Osteoblast (primary cell): ENCODE data around the gene APBA2. TPM values are rescaled to one million over a fixed set of nuclear protein-coding genes. Genes with fewer than 3 reads are reported as not detected.

Experiments used
- DNase-seq: peaks from one replicate; pipeline ENCODE4 v3.0.0; 2011; ENCODE audit warnings: low spot score, mixed read lengths; ENCODE audit not compliant: insufficient read length; ENCODE audit errors: missing footprints
- H2AFZ ChIP-seq: 2 replicates; pipeline ENCODE4 v1.6.0; 2011; ENCODE audit warnings: mild to moderate bottlenecking, low read length
- H3K27ac ChIP-seq: 2 replicates; pipeline ENCODE4 v1.5.1; 2011; ENCODE audit warnings: mild to moderate bottlenecking, low read depth, low read length, moderate library complexity
- H3K27me3 ChIP-seq: 2 replicates; pipeline ENCODE4 v1.6.0; 2012; ENCODE audit warnings: mild to moderate bottlenecking, control low read depth, inconsistent platforms, low read length, moderate library complexity; ENCODE audit not compliant: insufficient read depth
- H3K36me3 ChIP-seq: 2 replicates; pipeline ENCODE4 v1.5.1; 2011; ENCODE audit warnings: mild to moderate bottlenecking, low read length, control low read depth, moderate library complexity; ENCODE audit not compliant: insufficient read depth
- H3K4me1 ChIP-seq: 2 replicates; pipeline ENCODE4 v1.5.1; 2011; ENCODE audit warnings: mild to moderate bottlenecking, low read length, control low read depth, moderate library complexity; ENCODE audit not compliant: insufficient read depth
- H3K4me2 ChIP-seq: 2 replicates; pipeline ENCODE4 v1.6.0; 2011; ENCODE audit warnings: mild to moderate bottlenecking, low read length; ENCODE audit not compliant: insufficient read depth
- H3K4me3 ChIP-seq: fragments of 200-600 bp; sonication (generic); 3 replicates; pipeline ENCODE4 v1.5.1; 2012; ENCODE audit warnings: mild to moderate bottlenecking, low read length, inconsistent platforms; ENCODE audit not compliant: insufficient read depth
- H3K79me2 ChIP-seq: 2 replicates; pipeline ENCODE4 v1.6.0; 2012; ENCODE audit warnings: mild to moderate bottlenecking, low read length, control low read depth, inconsistent platforms; ENCODE audit not compliant: insufficient read depth
- H3K9me3 ChIP-seq: 2 replicates; pipeline ENCODE4 v1.5.1; 2011; ENCODE audit warnings: low read depth, low read length, control low read depth
- H4K20me1 ChIP-seq: 2 replicates; pipeline ENCODE4 v1.6.0; 2012; ENCODE audit warnings: mild to moderate bottlenecking, low read length, control low read depth; ENCODE audit not compliant: insufficient read depth
- CTCF ChIP-seq: IDR thresholded peaks from 2 replicates; pipeline ENCODE4 v1.5.1; 2011; ENCODE audit warnings: mild to moderate bottlenecking, low read depth, low read length, moderate library complexity; ENCODE audit errors: extremely low read depth
- total RNA-seq: library from RNA; depleted of rRNA; stranded (reverse); fragments of >200 nt; gene quantifications from 2 replicates; pipeline ENCODE4 v1.2.3, GENCODE V29; 2012

Gene APBA2
- total RNA-seq, 1 donor: 6.2 TPM

- Histone ChIP-seq H3K27me3 (no peaks in the 10 kb centered on the region), H3K79me2 (no peaks in the 10 kb centered on the region), H3K9me3 (no peaks in the 10 kb centered on the region), H2AFZ (no peak overlapping the region), H3K4me1 (no peaks in the 10 kb centered on the region), H3K36me3 (no peaks in the 10 kb centered on the region), H3K4me2 (no peak overlapping the region), H3K4me3 (no peak overlapping the region), H3K27ac (no peak overlapping the region), H4K20me1 (no peaks in the 10 kb centered on the region)
- TF ChIP-seq CTCF: no peak
- no peak for DNase-seq
These were observed 202.9 kb downstream of the APBA2 start for GRCh38 chr15:29088666-29089065.

GRCh38 chr15:29089731-29090616 lies 204.2 kb downstream of the APBA2 start:
- Histone ChIP-seq H3K4me1 (no peaks in the 10 kb centered on the region), H4K20me1 (no peaks in the 10 kb centered on the region), H3K4me2 (no peak overlapping the region), H3K79me2 (no peaks in the 10 kb centered on the region), H2AFZ (no peak overlapping the region), H3K36me3 (no peaks in the 10 kb centered on the region), H3K4me3 (no peak overlapping the region), H3K9me3 (no peaks in the 10 kb centered on the region), H3K27ac (no peak overlapping the region), H3K27me3 (no peaks in the 10 kb centered on the region)
- peak; percentile 9 for TF ChIP-seq CTCF
- DNase-seq: no peak

GRCh38 chr15:29090617-29091466 lies 205.1 kb downstream of the APBA2 start:
- no peak for DNase-seq
- Histone ChIP-seq H3K4me2 (no peak overlapping the region), H3K27me3 (no peaks in the 10 kb centered on the region), H3K4me3 (no peak overlapping the region), H4K20me1 (no peaks in the 10 kb centered on the region), H3K27ac (no peak overlapping the region), H3K36me3 (no peaks in the 10 kb centered on the region), H3K9me3 (no peaks in the 10 kb centered on the region), H3K4me1 (no peaks in the 10 kb centered on the region), H2AFZ (no peak overlapping the region), H3K79me2 (no peaks in the 10 kb centered on the region)
- peak; percentile 75 for TF ChIP-seq CTCF

GRCh38 chr15:29091666-29092065 lies 205.9 kb downstream of the APBA2 start:
- H3K9me3 ChIP-seq: no peaks in the 10 kb centered on the region
- H3K79me2 ChIP-seq: no peaks in the 10 kb centered on the region
- no peak for DNase-seq
- no peaks in the 10 kb centered on the region for H3K36me3 ChIP-seq
- TF ChIP-seq CTCF: no peak
- no peaks in the 10 kb centered on the region for H3K4me1 ChIP-seq
- H3K27me3 ChIP-seq: no peaks in the 10 kb centered on the region
- H4K20me1 ChIP-seq: no peaks in the 10 kb centered on the region
- H3K4me3 ChIP-seq: no peak overlapping the region
- no peak overlapping the region for H3K4me2 ChIP-seq
- no peak overlapping the region for H3K27ac ChIP-seq
- H2AFZ ChIP-seq: no peak overlapping the region
